Uterus (tissue), 2 donors: Measurements from ENCODE around the gene HADH.
"Not testable (repeated sequence)": the region's sequence is repeated elsewhere in the genome, so short reads cannot be mapped to it uniquely, and the experiment has no call there.

Source experiments
- POLR2A ChIP-seq, 2 donors: fragments of 450-650 bp; IDR thresholded peaks; one replicate each; pipeline ENCODE4 v1.6.1; 2016; ENCODE audit warnings: antibody characterized with exemption in 2 of 2, mild to moderate bottlenecking in 1 of 2, moderate library complexity in 1 of 2
- TF ChIP-seq, protein P1 (sequence below), 4 experiments: fragments of 200-600 bp in 2 of 4; fragments of 450-650 bp in 2 of 4; sonication (generic) in 2 of 4; IDR thresholded peaks; one replicate each; pipeline ENCODE4 v1.5.1; 2016 to 2019; ENCODE audit warnings: antibody characterized with exemption in 4 of 4, mild to moderate bottlenecking in 2 of 4, moderate library complexity in 1 of 4

DNA sequence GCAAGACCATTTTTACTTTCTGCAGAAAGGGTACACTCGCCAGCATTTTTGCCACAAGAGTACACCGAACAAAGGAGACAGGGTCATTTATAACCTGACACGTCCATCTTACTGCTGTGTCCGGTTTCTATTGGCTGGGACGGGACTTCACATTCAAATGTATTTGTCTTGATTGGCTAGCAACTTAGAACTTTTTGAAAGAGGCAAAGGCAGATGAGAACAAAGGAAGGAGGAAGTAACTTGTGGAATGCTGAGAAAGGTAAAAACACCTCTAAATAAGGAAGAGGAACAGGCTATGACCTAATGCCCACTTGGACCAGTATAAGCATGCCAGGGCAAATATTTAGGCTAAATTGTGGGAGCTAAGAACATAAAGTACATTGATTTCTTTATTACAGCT, 22.7 kb downstream of the HADH start:
- not testable (repeated sequence) for TF ChIP-seq POLR2A (IDR thresholded peaks at IDR 0.05)
- TF ChIP-seq, protein P1, sequence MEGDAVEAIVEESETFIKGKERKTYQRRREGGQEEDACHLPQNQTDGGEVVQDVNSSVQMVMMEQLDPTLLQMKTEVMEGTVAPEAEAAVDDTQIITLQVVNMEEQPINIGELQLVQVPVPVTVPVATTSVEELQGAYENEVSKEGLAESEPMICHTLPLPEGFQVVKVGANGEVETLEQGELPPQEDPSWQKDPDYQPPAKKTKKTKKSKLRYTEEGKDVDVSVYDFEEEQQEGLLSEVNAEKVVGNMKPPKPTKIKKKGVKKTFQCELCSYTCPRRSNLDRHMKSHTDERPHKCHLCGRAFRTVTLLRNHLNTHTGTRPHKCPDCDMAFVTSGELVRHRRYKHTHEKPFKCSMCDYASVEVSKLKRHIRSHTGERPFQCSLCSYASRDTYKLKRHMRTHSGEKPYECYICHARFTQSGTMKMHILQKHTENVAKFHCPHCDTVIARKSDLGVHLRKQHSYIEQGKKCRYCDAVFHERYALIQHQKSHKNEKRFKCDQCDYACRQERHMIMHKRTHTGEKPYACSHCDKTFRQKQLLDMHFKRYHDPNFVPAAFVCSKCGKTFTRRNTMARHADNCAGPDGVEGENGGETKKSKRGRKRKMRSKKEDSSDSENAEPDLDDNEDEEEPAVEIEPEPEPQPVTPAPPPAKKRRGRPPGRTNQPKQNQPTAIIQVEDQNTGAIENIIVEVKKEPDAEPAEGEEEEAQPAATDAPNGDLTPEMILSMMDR (IDR thresholded peaks at IDR 0.05), result not testable (repeated sequence)
